Neuronal stem cell (in vitro differentiated cells): ENCODE measurements around the gene MLLT3.

Experiments used
- DNase-seq: peaks from one replicate; pipeline ENCODE4 v3.0.0-alpha.2; 2013; ENCODE audit warnings: low spot score
- H2AFZ ChIP-seq: one replicate; pipeline ENCODE4 v1.6.1; 2013; ENCODE audit warnings: mild to moderate bottlenecking, low read length, inconsistent platforms
- H2AK5ac ChIP-seq: 2 replicates; pipeline ENCODE4 v1.6.1; 2013; ENCODE audit warnings: low read depth, mild to moderate bottlenecking, inconsistent platforms, low read length, moderate library complexity, mixed read lengths
- H2BK120ac ChIP-seq: 2 replicates; pipeline ENCODE4 v1.6.1; 2013; ENCODE audit warnings: low read depth, mild to moderate bottlenecking, inconsistent platforms, low read length, moderate library complexity, mixed read lengths
- H2BK12ac ChIP-seq: one replicate; pipeline ENCODE4 v1.6.1; 2013; ENCODE audit warnings: low read length, inconsistent platforms
- H2BK15ac ChIP-seq: 2 replicates; pipeline ENCODE4 v1.6.1; 2013; ENCODE audit warnings: mild to moderate bottlenecking, low read length, inconsistent platforms, mixed read lengths
- H2BK5ac ChIP-seq: one replicate; pipeline ENCODE4 v1.6.1; 2013; ENCODE audit warnings: inconsistent platforms, mild to moderate bottlenecking, low read length, moderate library complexity
- H3K14ac ChIP-seq: one replicate; pipeline ENCODE4 v1.6.1; 2013; ENCODE audit warnings: low read length, inconsistent platforms
- H3K18ac ChIP-seq: 2 replicates; pipeline ENCODE4 v1.6.1; 2013; ENCODE audit warnings: low read length, inconsistent platforms
- H3K23ac ChIP-seq: 2 replicates; pipeline ENCODE4 v1.6.1; 2013; ENCODE audit warnings: low read depth, mild to moderate bottlenecking, mixed read lengths, low read length, inconsistent platforms; ENCODE audit not compliant: poor library complexity
- H3K27ac ChIP-seq: replicated peaks from 3 replicates; pipeline ENCODE4 v1.5.1; 2013; ENCODE audit warnings: low read length, inconsistent platforms
- H3K27me3 ChIP-seq, 3 experiments: 2 replicates each; pipeline ENCODE4 v1.6.1; 2013; ENCODE audit warnings: low read length in 3 of 3, mild to moderate bottlenecking in 2 of 3, inconsistent platforms in 1 of 3, low read depth in 1 of 3, mixed read lengths in 1 of 3, moderate library complexity in 1 of 3; ENCODE audit not compliant: control insufficient read depth in 3 of 3, insufficient read depth in 3 of 3
- H3K36me3 ChIP-seq, 2 donors: replicated peaks in 1 of 2; 2 replicates each; pipeline ENCODE4 v1.6.1; 2013; ENCODE audit warnings: low read length in 2 of 2; ENCODE audit not compliant: control insufficient read depth in 2 of 2, insufficient read depth in 2 of 2
- H3K4ac ChIP-seq: 2 replicates; pipeline ENCODE4 v1.6.1; 2013; ENCODE audit warnings: inconsistent platforms, mild to moderate bottlenecking, low read length, moderate library complexity
- H3K4me1 ChIP-seq, 2 donors: 1 replicate in 1 of 2; 2 replicates in 1 of 2; pipeline ENCODE4 v1.6.1; 2013; ENCODE audit warnings: low read length in 2 of 2, low read depth in 1 of 2; ENCODE audit not compliant: control insufficient read depth in 2 of 2, insufficient read depth in 1 of 2
- H3K4me2 ChIP-seq: one replicate; pipeline ENCODE4 v1.6.1; 2013; ENCODE audit warnings: mild to moderate bottlenecking, low read length, inconsistent platforms; ENCODE audit not compliant: insufficient read depth, poor library complexity, severe bottlenecking
- H3K4me3 ChIP-seq, 2 donors: 2 replicates each; pipeline ENCODE4 v1.5.1; 2013; ENCODE audit warnings: low read length in 2 of 2, mild to moderate bottlenecking in 2 of 2, inconsistent platforms in 1 of 2, moderate library complexity in 1 of 2
- H3K79me1 ChIP-seq: one replicate; pipeline ENCODE4 v1.6.1; 2013; ENCODE audit warnings: low read depth, mild to moderate bottlenecking, inconsistent platforms, low read length, moderate library complexity
- H3K9ac ChIP-seq: one replicate; pipeline ENCODE4 v1.6.1; 2013; ENCODE audit warnings: mild to moderate bottlenecking, low read depth, low read length, inconsistent platforms; ENCODE audit not compliant: poor library complexity
- H3K9me3 ChIP-seq, 2 donors: replicated peaks in 1 of 2; 2 replicates each; pipeline versions ENCODE3 to v1.6.1; 2013; ENCODE audit warnings: low read length in 2 of 2, mild to moderate bottlenecking in 2 of 2, inconsistent platforms in 1 of 2, low read depth in 1 of 2, mixed read lengths in 1 of 2, moderate library complexity in 1 of 2; ENCODE audit not compliant: control insufficient read depth in 2 of 2, insufficient read depth in 1 of 2
- H4K8ac ChIP-seq: one replicate; pipeline ENCODE4 v1.6.1; 2013; ENCODE audit warnings: low read depth, mild to moderate bottlenecking, inconsistent platforms, low read length, moderate library complexity
- H4K91ac ChIP-seq: one replicate; pipeline ENCODE4 v1.6.1; 2013; ENCODE audit warnings: low read length, low read depth, mild to moderate bottlenecking, inconsistent platforms; ENCODE audit not compliant: poor library complexity
- WGBS, 2 donors: extraction: QIAGEN DNeasy Blood & Tissue Kit; methylation state at CpG; one replicate each; pipeline ENCODE4 v1.1.7; 2013; ENCODE audit warnings: missing lambda C conversion rate in 2 of 2, mixed read lengths in 1 of 2; ENCODE audit not compliant: insufficient read length in 2 of 2, insufficient replicate concordance in 1 of 2; ENCODE audit errors: extremely low coverage in 2 of 2; 5-methylcytosine and 5-hydroxymethylcytosine counted together

MLLT3 gene

DNA sequence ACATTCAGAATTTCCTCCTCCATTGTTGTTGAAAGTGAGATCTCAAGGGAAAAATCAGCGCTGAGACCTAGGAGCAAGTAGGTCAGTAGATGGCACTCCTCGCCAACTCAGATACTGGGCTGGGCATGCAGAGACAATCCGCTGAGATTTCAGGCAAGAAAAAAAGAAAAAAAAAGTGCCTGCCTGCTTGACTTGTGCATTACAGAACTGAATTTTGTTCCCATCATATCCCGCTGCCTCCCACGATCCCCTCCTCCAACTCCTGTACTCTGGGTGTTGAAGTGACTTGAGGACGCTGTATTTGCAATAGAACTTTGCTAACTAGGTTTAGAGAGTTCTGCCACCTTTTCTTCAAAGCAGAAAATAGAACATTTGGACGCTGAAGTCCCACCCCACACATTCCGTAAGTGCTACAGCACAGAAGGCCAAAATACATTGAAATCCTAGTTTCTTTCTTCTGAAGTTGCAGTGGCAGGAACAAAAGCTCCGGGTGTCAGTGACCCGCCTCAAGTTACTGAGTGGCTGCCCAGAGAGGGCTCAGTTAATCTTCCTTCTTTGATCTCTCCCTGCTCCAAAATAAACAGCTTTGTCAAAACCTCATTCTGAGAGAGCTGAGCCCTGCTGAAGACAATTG, 265.8 kb downstream of the MLLT3 start:
- Histone ChIP-seq H3K4me2 (peak overlapping the region; percentile 63), H3K14ac (no peak overlapping the region), H3K36me3 (peaks cover 0 to 5% of the 10 kb centered on the region in 2 donors), H3K27ac (peak overlapping the region; percentile 86), H2AFZ (peak overlapping the region; percentile 89), H3K23ac (no peak overlapping the region), H2BK5ac (no peak overlapping the region), H3K79me1 (no peaks in the 10 kb centered on the region), H3K4ac (no peak overlapping the region), H3K9me3 (no peaks in the 10 kb centered on the region), H4K91ac (no peak overlapping the region), H2BK15ac (no peak overlapping the region), H3K4me1 (peaks cover 4 to 6% of the 10 kb centered on the region in 2 donors), H2BK120ac (no peak overlapping the region), H2AK5ac (no peak overlapping the region), H3K27me3 (no peaks in the 10 kb centered on the region), H3K18ac (no peak overlapping the region), H3K9ac (peak overlapping the region; percentile 46), H3K4me3 (peak overlapping the region in 1 of 2 donors; percentile 36), H2BK12ac (no peak overlapping the region), H4K8ac (no peak overlapping the region)
- no CpG with 5 or more reads among the region's 10 CpGs for WGBS, 2 donors
- peak; percentile 74 for DNase-seq

DNA sequence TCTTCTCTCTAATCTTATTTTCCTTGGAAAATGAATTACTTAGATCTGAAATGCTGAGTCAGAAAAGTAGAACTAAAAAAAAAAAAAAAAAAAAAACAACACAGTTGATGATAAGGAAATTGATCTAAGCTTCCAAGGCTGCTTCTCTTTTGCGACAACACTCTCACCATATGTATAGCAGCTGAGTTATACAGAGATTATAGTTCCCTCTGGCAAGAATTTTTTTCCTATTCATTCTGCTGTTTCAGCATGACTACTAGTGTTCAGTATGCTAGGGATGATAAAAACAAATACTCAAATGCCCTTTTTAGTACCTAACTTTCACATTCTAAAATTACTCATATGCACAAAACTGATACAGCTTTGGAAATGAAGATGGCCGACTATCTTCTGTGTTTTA, 267.3 kb downstream of the MLLT3 start:
- H2AFZ ChIP-seq, result no peak overlapping the region
- no peak overlapping the region for H3K4me2 ChIP-seq
- H2BK12ac ChIP-seq, result no peak overlapping the region
- H3K18ac ChIP-seq, result no peak overlapping the region
- H2BK5ac ChIP-seq, result no peak overlapping the region
- no peak overlapping the region for H3K4ac ChIP-seq
- H3K23ac ChIP-seq, result no peak overlapping the region
- no peak overlapping the region for H3K4me3 ChIP-seq
- H3K36me3 ChIP-seq, result peaks cover 0 to 5% of the 10 kb centered on the region in 2 donors
- no peak overlapping the region for H3K14ac ChIP-seq
- H2BK15ac ChIP-seq, result no peak overlapping the region
- peaks cover 4 to 6% of the 10 kb centered on the region in 2 donors for H3K4me1 ChIP-seq
- H4K8ac ChIP-seq, result no peak overlapping the region
- no CpG with 5 or more reads among the region's 2 CpGs for WGBS, 2 donors
- H3K9ac ChIP-seq, result no peak overlapping the region
- no peak overlapping the region for H4K91ac ChIP-seq
- H3K79me1 ChIP-seq, result no peaks in the 10 kb centered on the region
- no peak overlapping the region for H2AK5ac ChIP-seq
- DNase-seq, result no peak
- H3K27me3 ChIP-seq, result no peaks in the 10 kb centered on the region
- H3K27ac ChIP-seq, result no peak overlapping the region
- no peak overlapping the region for H2BK120ac ChIP-seq
- H3K9me3 ChIP-seq, result no peaks in the 10 kb centered on the region

- H3K9ac ChIP-seq, result no peak overlapping the region
- no CpG with 5 or more reads among the region's 5 CpGs for WGBS, 2 donors
- no peaks in the 10 kb centered on the region for H3K9me3 ChIP-seq
- no peak overlapping the region for H3K4ac ChIP-seq
- H3K23ac ChIP-seq, result no peak overlapping the region
- peaks cover 4 to 6% of the 10 kb centered on the region in 2 donors for H3K4me1 ChIP-seq
- H2AFZ ChIP-seq, result no peak overlapping the region
- no peak overlapping the region for H3K4me3 ChIP-seq
- H2BK12ac ChIP-seq, result no peak overlapping the region
- H3K18ac ChIP-seq, result no peak overlapping the region
- no peak overlapping the region for H2BK5ac ChIP-seq
- no peak for DNase-seq
- H4K91ac ChIP-seq, result no peak overlapping the region
- H4K8ac ChIP-seq, result no peak overlapping the region
- H2BK15ac ChIP-seq, result no peak overlapping the region
- no peak overlapping the region for H2BK120ac ChIP-seq
- H3K27me3 ChIP-seq, result no peaks in the 10 kb centered on the region
- no peaks in the 10 kb centered on the region for H3K79me1 ChIP-seq
- H3K27ac ChIP-seq, result no peak overlapping the region
- H3K4me2 ChIP-seq, result no peak overlapping the region
- no peak overlapping the region for H3K14ac ChIP-seq
- H3K36me3 ChIP-seq, result peaks cover 0 to 5% of the 10 kb centered on the region in 2 donors
- H2AK5ac ChIP-seq, result no peak overlapping the region
These were observed 268.2 kb downstream of the MLLT3 start for GRCh38 chr9:20353931-20354652.

- H2AK5ac ChIP-seq, result no peak overlapping the region
- no peak overlapping the region for H3K9ac ChIP-seq
- H3K4me3 ChIP-seq, result no peak overlapping the region
- H2BK120ac ChIP-seq, result no peak overlapping the region
- no peak overlapping the region for H3K4ac ChIP-seq
- H3K18ac ChIP-seq, result no peak overlapping the region
- WGBS, 2 donors, result no CpG with 5 or more reads among the region's 1 CpG
- no peak overlapping the region for H2BK5ac ChIP-seq
- H2BK12ac ChIP-seq, result no peak overlapping the region
- H3K23ac ChIP-seq, result no peak overlapping the region
- H3K36me3 ChIP-seq, result peaks cover 0 to 5% of the 10 kb centered on the region in 2 donors
- H4K91ac ChIP-seq, result no peak overlapping the region
- no peak overlapping the region for H3K27ac ChIP-seq
- H3K27me3 ChIP-seq, result no peaks in the 10 kb centered on the region
- H2AFZ ChIP-seq, result no peak overlapping the region
- no peak overlapping the region for H3K14ac ChIP-seq
- no peak for DNase-seq
- peaks cover 4 to 6% of the 10 kb centered on the region in 2 donors for H3K4me1 ChIP-seq
- H4K8ac ChIP-seq, result no peak overlapping the region
- no peak overlapping the region for H3K4me2 ChIP-seq
- H3K79me1 ChIP-seq, result no peaks in the 10 kb centered on the region
- H3K9me3 ChIP-seq, result no peaks in the 10 kb centered on the region
- no peak overlapping the region for H2BK15ac ChIP-seq
These were observed 268.8 kb downstream of the MLLT3 start for GRCh38 chr9:20353524-20353923.
